OCI-LY1 (cell line): ENCODE results near the gene TECR.
"Not testable (repeated sequence)": the region's sequence is repeated elsewhere in the genome, so short reads cannot be mapped to it uniquely, and the experiment has no call there.

ENCODE experiments used
- H2AFZ ChIP-seq: fragments of 200-600 bp; sonication (generic), shearing (Covaris generic); 2 replicates; pipeline ENCODE4 v1.6.0; 2014; ENCODE audit warnings: antibody characterized with exemption, mild to moderate bottlenecking, low read length
- H3F3A ChIP-seq: fragments of 200-600 bp; sonication (generic), shearing (Covaris generic); 2 replicates; pipeline ENCODE4 v1.6.0; 2014; ENCODE audit warnings: mild to moderate bottlenecking, antibody characterized with exemption, low read length, moderate library complexity; ENCODE audit not compliant: insufficient read depth
- H3K27ac ChIP-seq: fragments of 200-600 bp; sonication (generic); 2 replicates; pipeline ENCODE4 v1.5.1; 2014; ENCODE audit warnings: low read length, mixed run types, mild to moderate bottlenecking, low read depth; ENCODE audit not compliant: poor library complexity, severe bottlenecking
- H3K27me3 ChIP-seq: fragments of 200-600 bp; sonication (generic); 2 replicates; pipeline ENCODE4 v1.6.0; 2014; ENCODE audit warnings: antibody characterized with exemption, mild to moderate bottlenecking, low read length, moderate library complexity; ENCODE audit not compliant: insufficient read depth
- H3K36me3 ChIP-seq: fragments of 200-600 bp; sonication (generic); 2 replicates; pipeline ENCODE4 v1.6.1; 2014; ENCODE audit warnings: mild to moderate bottlenecking, antibody characterized with exemption, low read length, moderate library complexity, mixed read lengths; ENCODE audit not compliant: insufficient read depth
- H3K4me1 ChIP-seq: fragments of 200-600 bp; sonication (generic); 2 replicates; pipeline ENCODE4 v1.5.1; 2014; ENCODE audit warnings: mild to moderate bottlenecking, low read length, moderate library complexity; ENCODE audit not compliant: insufficient read depth, severe bottlenecking
- H3K4me2 ChIP-seq: fragments of 200-600 bp; sonication (generic), shearing (Covaris generic); 2 replicates; pipeline ENCODE4 v1.6.1; 2014; ENCODE audit warnings: low read length
- H3K4me3 ChIP-seq: fragments of 200-600 bp; sonication (generic); 2 replicates; pipeline ENCODE4 v1.5.1; 2014; ENCODE audit warnings: low read length, low read depth, mild to moderate bottlenecking, mixed read lengths; ENCODE audit not compliant: poor library complexity, severe bottlenecking
- H3K79me2 ChIP-seq: fragments of 200-600 bp; shearing (Covaris generic); 2 replicates; pipeline ENCODE4 v1.6.1; 2016; ENCODE audit warnings: mixed run types, low read length, mixed read lengths; ENCODE audit not compliant: insufficient read depth
- H3K9ac ChIP-seq: fragments of 200-600 bp; sonication (generic), shearing (Covaris generic); 2 replicates; pipeline ENCODE4 v1.6.1; 2014; ENCODE audit warnings: mild to moderate bottlenecking, low read length, mixed read lengths
- H3K9me2 ChIP-seq: fragments of 200-600 bp; sonication (generic), shearing (Covaris generic); 2 replicates; pipeline ENCODE4 v1.6.1; 2014; ENCODE audit warnings: low read depth, mild to moderate bottlenecking, low read length, mixed read lengths
- H3K9me3 ChIP-seq: fragments of 200-600 bp; shearing (Covaris generic); 2 replicates; pipeline ENCODE4 v1.6.1; 2014; ENCODE audit warnings: low read length, mixed read lengths
- H4K20me1 ChIP-seq: fragments of 200-600 bp; sonication (generic), shearing (Covaris generic); 2 replicates; pipeline ENCODE4 v1.6.0; 2016; ENCODE audit warnings: mild to moderate bottlenecking, low read length; ENCODE audit not compliant: insufficient read depth
- CTCF ChIP-seq: fragments of 200-600 bp; sonication (generic), shearing (Covaris generic); IDR thresholded peaks from 2 replicates; pipeline ENCODE4 v1.5.1; 2017; ENCODE audit warnings: mild to moderate bottlenecking, antibody characterized with exemption, low read length, moderate library complexity, mixed read lengths
- EZH2 ChIP-seq: fragments of 200-600 bp; sonication (generic), shearing (Covaris generic); IDR thresholded peaks from 2 replicates; pipeline ENCODE4 v1.8.0; 2017; ENCODE audit warnings: borderline replicate concordance, mixed run types, mild to moderate bottlenecking, antibody characterized with exemption, low read length, moderate library complexity, mixed read lengths

Gene TECR

DNA sequence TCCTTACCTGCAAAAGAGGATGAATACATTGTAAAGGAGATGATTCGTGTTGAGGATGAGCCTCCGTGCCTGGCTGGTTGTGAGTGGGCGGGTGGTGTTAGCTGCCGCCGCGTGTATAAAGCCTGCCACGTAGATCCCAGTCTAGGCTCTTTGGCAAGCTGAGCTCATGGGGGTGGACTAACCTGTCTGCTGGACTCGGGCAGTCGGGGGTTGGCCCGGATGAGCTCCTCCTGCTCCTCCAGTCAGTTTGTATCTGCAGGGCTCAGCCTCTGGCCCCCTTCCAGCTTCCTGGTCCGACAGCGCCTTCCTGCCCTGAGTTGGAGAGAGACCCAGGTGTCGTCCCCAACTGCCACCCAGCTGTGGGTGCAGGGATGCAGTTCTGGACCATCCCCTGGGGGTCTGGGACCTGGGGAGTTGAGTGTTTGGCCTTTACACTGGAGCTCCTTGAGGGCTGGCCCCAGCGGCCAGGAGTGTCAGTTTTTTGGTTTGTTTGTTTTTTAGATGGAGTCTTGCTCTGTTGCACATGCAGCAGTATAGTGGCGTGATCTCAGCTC, 20.9 kb downstream of the TECR start:
- Histone ChIP-seq H3K36me3 (peaks cover 4% of the 10 kb centered on the region; the same call in 1 of the 2 replicates), H3K4me1 (peaks cover 25% of the 10 kb centered on the region), H3K4me3 (no peak overlapping the region), H4K20me1 (no peaks in the 10 kb centered on the region), H3K9me3 (no peaks in the 10 kb centered on the region), H3K9ac (peak overlapping the region; percentile 22; the same call in 1 of the 2 replicates), H3F3A (no peaks in the 10 kb centered on the region), H3K27ac (peak overlapping the region; percentile 79), H3K9me2 (no peaks in the 10 kb centered on the region), H2AFZ (no peak overlapping the region), H3K79me2 (no peaks in the 10 kb centered on the region), H3K27me3 (no peaks in the 10 kb centered on the region), H3K4me2 (peak overlapping the region; percentile 22; the same call in 1 of the 2 replicates)
- TF ChIP-seq CTCF: no peak
- no peak for TF ChIP-seq EZH2

DNA sequence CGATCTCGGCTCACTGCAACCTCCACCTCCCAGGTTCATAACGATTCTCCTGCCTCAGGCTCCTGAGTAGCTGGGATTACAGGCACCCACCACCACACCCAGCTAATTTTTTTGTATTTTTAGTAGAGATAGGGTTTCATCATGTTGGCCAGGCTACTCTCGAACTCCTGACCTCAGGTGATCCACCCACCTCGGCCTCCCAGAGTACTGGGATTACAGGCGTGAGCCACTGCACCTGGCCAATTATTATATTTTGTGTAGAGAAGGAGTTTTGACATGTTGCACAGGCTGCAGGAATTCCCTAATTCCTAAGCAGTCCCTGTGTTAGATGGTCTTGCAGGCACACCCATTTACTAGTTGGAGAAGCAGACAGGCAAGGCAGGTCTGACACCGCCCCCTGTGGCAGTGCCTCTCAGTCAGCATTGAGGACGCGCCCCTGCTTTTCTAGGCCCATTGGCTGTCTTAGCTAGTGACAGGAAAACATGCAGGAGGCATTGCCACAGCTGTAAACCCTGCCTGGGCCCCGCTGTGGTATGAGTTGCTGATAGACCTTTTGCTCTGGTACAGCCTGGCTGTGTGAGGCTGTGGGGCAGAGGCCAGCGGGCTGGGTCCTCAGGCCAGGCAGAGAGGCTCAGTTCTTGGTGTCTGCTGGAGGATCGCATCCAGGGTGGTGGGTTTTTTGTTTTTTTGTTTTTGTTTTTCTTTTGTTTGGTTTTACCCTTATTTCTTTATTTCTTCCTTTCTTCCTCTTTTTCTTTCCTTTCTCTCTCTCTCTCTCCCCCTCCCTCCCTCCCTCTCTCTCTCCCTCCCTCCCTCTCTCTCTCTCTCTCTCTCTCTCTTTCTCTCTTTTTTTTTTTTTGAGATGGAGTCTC, 22.0 kb downstream of the TECR start:
- not testable (repeated sequence) for H3K36me3 ChIP-seq, H3F3A ChIP-seq, H3K4me2 ChIP-seq, H3K4me3 ChIP-seq, H3K27me3 ChIP-seq, H3K9ac ChIP-seq, H3K9me3 ChIP-seq, H3K79me2 ChIP-seq, H2AFZ ChIP-seq, H4K20me1 ChIP-seq, H3K9me2 ChIP-seq
- H3K4me1 ChIP-seq: peaks cover 29% of the 10 kb centered on the region
- TF ChIP-seq CTCF: peak; percentile 60; the same call in 1 of the 2 replicates
- peak overlapping the region; percentile 79 for H3K27ac ChIP-seq

DNA sequence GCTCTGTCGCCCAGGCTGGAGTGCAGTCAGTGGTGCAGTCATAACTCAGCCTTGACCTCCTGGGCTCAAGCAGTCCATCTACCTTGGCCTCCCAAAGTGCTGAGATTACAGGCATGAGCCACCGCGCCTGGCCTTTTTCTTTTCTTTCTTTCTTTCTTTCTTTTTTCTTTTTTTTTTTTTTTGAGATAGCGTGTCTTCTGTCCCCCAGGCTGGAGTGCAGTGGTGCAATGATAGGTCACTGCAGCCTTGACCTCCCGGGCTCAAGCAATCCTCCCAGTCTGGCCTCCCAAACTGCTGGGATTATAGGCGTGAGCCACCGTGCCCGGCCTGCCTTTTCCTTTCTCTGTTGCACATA, 22.6 kb downstream of the TECR start:
- peak overlapping the region; percentile 79 for H3K27ac ChIP-seq
- not testable (repeated sequence) for H3K4me3 ChIP-seq, H3F3A ChIP-seq, H3K27me3 ChIP-seq, H3K9me3 ChIP-seq, H3K79me2 ChIP-seq, H3K9ac ChIP-seq, H2AFZ ChIP-seq, H3K36me3 ChIP-seq, H4K20me1 ChIP-seq, H3K4me2 ChIP-seq, H3K9me2 ChIP-seq
- peaks cover 34% of the 10 kb centered on the region for H3K4me1 ChIP-seq
